Fibroblast of skin of back (primary cell): ENCODE measurements around the gene DHX8.
"Not testable (repeated sequence)": the region's sequence is repeated elsewhere in the genome, so short reads cannot be mapped to it uniquely, and the experiment has no call there.

ENCODE experiments used
- DNase-seq: peaks from one replicate; pipeline ENCODE4 v3.0.0-alpha.2; 2013

The DHX8 gene

DNA sequence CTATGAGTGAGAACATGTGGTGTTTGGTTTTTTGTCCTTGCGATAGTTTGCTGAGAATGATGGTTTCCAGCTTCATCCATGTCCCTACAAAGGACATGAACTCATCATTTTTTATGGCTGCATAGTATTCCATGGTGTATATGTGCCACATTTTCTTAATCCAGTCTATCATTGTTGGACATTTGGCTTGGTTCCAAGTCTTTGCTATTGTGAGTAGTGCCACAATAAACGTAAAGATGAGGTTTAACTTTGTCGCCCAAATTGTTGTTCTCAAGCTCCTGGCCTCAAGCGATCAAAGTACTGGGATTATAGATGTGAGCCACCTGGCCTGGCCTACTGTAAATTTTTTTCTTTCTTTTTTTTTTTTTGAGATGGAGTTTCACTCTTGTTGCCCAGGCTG, 21.2 kb upstream of the DHX8 start:
- DNase-seq = not testable (repeated sequence)

- DNase-seq = no peak
Observed at GRCh38 chr17:43463241-43463640, 20.5 kb upstream of the DHX8 start.

DNA sequence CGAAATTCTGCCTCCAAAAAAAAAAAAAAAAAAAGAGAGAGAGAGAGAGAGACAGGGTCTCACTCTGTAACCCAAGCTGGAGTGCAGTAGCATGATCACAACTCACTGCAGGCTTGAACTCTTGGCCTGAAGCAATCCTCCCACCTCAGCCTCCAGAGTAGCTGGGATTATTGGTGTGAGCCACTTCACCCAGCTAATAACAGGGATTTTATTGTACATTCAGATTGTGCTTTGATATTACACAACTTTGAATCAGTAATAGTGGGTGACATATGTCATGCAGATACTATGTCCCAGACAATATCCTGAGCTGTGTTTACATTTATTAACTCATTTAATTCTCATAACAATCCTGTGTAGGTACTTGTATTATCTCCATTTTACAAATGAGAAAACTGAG, 19.7 kb upstream of the DHX8 start:
- no peak for DNase-seq

DNA sequence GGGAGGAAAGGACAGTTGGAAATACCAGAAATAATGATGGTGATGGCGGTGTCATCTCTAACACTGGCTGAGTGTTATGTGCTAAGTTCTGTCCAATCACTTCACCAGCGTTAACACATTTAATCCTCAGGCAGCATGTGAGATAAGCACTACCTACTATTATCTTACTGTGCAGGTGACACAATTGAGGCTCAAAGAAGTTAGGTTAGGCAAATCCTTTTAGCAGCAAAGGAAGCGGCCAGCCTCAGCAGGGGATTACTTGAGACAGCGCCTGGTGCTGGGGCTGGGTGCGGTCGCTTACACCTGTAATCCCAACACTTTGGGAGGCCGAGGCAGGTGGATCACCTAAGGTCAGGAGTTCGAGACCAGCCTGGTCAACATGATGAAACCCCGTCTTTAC, 18.7 kb upstream of the DHX8 start:
- DNase-seq = no peak

- DNase-seq = peak; percentile 89
Observed at GRCh38 chr17:43467981-43468581, 15.7 kb upstream of the DHX8 start.

DNA sequence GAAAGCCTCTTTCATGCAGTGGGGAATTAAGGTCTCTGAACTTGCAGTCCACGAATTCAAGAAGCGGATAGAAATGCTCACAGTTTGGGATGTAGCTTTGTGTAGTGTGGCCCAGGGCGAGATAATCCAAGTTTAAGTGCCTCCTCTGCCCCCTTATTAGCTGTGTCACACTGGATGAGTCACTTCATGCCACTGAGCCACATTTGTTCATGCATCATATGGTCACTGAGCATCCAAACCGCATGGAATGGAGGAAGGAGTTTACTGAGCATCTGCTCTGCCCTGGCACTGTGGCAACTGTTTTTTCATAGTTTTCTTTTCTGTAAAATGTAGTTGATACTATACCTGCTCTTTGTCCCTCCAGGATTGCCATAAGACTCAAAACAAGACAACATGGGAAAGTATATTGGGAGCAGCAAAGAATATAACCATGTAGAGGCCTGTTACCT, 15.1 kb upstream of the DHX8 start:
- DNase-seq = peak; percentile 91

DNA sequence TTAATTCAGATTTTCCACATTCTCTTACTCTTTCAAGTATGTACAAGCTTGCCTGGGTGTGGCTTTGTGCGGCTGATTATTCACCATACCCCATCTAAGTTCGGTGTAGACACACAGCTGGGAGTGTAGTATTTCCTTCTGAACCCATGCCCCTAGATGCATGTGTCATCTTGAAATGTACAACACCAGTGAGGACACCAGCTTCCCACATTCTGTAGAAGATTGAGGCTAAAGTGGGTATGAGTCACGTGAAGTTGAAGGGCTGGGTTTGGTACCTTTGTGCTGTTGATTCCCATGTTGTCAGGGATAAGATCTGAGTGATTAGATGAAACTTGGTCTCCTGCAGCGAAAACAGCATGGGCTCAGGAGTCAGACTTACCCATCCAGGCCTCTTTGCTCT, 14.6 kb upstream of the DHX8 start:
- DNase-seq = peak; percentile 90

GRCh38 chr17:43471585-43472160, 12.1 kb upstream of the DHX8 start:
- DNase-seq = peak; percentile 23

- no peak for DNase-seq
Observed at GRCh38 chr17:43475494-43476089, 8.2 kb upstream of the DHX8 start.

DNA sequence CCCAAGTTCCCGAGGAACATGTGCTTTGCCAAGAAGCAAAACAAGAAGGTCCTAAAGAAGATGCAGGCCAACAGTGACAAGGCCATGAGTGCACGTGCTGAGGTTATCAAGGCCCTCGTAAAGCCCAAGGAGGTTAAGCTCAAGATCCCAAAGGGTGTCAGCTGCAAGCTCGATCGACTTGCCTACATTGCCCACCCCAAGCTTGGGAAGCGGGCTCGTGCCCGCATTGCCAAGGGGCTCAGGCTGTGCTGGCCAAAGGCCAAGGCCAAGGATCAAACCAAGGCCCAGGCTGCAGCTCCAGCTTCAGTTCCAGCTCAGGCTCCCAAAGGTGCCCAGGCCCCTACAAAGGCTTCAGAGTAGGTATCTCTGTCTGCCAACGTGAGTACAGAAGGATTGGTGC, 7.5 kb upstream of the DHX8 start:
- DNase-seq = not testable (repeated sequence)

DNA sequence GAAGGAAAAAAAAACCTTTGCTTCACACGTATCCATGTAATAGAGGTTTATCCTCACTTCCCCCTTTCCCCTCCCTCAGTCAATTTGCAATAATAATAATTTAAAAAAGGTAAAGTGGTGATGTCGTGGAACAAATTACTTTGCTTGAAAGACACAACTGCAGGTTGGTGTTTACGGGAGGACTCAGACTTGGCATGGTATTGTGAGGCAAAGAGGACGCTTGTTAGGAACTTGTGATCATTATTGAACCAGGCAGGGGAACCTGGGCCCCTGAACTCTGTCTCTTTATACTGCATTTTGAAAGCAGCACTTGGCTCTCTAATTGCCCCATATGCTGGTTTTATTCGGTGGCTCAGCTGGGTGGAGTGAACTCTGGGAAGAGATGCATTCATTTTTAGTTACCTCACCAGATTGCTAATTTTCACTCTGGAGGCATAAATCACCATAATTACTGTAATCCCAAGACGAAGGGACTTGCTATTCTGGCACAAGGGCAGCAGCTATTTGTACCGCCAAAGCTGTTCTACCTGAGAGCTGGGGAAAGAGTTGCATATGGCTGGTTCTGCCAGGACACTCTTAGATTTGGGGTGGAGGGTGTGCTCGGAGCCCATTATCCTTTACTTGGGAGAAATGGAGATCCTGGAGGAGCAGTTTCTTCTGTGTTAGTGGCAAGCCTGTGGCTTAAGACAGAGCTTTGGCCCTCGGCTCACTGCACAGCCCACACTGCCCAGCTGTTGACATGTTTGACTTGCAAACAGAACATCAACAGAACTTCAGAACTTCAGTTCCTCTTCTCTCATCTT, 5.7 kb upstream of the DHX8 start:
- DNase-seq = no peak

DNA sequence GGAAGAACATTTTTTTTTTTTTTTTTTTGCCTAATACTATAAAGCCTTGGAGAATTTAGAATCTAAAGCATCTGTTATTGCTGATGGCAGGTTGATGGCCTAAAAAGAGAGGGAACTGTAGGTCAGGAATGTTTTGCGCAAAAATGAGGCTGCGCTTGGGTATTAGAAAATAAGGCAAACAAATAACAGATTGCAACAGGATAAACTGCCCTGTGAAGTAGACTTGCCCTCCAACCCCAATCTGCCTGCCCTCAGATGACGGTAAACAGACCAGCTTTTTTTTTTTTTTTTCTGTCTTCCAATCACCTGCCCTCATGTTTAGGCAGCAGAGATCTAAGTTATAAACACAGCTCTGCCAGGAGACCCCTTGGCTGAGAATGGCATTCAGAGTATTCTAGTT, 3.8 kb upstream of the DHX8 start:
- DNase-seq = no peak

GRCh38 chr17:43482103-43483012, 1.4 kb upstream of the DHX8 start:
- no peak for DNase-seq

GRCh38 chr17:43490621-43491020, 6.8 kb downstream of the DHX8 start:
- DNase-seq = no peak

DNA sequence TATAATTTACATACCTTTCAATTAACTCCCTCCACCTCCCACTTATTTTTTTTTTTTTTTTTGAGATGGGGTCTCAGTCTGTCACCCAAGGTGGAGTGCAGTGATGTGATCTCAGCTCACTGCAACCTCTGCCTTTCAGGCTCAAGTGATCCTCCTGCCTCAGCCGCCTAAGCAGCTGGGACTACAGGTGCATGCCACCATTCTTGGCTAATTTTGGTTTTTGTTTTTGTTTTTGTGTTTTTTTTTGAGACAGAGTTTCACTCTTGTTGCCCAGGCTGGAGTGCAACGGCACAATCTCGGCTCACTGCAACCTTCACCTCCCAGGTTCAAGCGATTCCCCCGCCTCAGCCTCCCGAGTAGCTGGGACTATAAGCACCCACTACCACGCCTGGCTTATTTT, 25.7 kb downstream of the DHX8 start:
- DNase-seq = not testable (repeated sequence)

DNA sequence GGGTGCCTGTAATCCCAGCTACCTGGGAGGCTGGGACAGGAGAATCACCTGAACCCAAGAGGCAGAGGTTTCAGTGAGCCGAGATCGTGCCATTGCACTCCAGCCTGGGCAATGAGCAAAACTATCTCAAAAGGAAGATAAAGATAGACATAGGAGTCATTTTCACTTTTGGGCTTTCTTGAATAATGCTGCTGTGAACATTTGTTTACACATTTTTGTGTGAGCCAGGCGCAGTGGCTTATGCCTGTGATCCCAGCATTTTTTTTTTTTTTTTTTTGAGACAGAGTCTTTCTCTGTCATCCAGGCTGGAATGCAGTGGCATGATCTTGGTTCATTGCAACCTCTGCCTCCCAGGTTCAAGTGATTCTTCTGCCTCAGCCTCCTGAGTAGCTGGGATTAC, 27.4 kb downstream of the DHX8 start:
- not testable (repeated sequence) for DNase-seq

DNA sequence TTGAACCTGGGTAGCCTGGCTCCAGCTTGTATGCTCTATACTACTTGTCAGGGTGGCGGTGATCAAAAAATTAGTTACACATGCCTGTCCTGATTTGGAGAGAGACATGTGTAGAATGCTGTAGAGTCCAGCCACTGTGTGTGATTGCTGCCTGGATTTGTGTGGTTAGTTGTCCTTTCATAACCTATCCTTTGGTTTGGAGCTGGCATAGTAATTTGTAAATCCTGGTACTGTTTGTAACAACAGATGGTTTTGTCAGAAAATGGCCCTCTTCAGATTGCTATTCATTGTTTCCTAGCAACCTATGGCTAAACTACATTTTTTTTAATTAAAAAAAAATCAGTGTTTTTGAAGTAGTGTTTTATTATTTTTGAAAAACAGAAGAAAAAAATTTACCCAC, 31.9 kb downstream of the DHX8 start:
- DNase-seq = no peak

GRCh38 chr17:43517161-43517560, 33.4 kb downstream of the DHX8 start:
- peak; percentile 27 for DNase-seq

DNA sequence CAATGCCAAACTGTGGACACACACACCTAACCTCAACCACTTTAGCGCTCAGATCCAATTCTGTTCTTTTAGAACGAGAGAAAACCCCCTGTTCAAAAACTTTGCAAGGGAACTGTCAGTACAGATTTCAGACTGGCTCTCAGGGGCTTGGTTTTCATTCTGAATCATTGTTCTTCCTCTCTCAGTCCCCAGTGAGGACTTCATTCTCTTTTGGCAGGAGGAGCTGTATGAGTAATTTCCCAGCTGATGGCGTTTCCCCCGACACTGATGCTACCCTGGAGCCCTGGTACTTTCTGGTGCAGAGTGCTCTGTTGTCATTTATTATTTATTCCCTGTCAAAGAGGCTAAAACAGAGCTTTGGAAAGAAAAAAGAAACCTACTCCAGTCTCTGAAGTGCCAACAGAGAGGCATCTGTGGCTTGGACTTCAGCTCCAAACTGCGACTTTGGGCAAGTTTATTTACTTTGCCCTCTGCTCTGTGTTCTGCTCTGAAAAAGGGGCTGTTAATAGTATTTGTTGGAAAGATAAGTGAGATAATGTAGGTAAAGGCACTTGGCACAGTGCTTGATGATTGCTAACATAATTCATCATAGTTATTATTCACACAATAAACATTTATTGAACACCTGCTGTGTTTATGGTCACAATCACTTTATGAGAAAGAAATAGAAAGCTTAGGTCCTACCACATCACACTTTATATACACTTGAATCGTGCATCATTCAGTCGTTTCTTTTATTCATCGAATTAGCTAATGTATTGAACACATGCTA, 34.0 kb downstream of the DHX8 start:
- peak; percentile 73 for DNase-seq

DNA sequence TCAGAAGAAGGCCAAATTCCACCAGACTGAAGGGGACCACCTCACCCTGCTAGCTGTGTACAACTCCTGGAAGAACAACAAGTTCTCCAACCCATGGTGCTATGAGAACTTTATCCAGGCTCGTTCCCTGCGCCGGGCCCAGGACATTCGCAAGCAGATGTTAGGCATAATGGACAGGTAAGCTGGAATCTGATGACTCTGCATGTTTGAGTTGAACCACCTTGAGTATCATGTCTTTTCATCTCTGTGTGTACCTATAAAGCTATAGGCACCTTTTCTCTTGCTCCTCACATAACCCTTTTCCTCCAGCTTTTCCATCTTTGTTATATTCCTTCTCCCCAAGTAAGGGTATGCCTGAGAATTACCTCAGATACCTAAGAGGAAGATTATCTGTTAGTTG, 37.6 kb downstream of the DHX8 start:
- no peak for DNase-seq

DNA sequence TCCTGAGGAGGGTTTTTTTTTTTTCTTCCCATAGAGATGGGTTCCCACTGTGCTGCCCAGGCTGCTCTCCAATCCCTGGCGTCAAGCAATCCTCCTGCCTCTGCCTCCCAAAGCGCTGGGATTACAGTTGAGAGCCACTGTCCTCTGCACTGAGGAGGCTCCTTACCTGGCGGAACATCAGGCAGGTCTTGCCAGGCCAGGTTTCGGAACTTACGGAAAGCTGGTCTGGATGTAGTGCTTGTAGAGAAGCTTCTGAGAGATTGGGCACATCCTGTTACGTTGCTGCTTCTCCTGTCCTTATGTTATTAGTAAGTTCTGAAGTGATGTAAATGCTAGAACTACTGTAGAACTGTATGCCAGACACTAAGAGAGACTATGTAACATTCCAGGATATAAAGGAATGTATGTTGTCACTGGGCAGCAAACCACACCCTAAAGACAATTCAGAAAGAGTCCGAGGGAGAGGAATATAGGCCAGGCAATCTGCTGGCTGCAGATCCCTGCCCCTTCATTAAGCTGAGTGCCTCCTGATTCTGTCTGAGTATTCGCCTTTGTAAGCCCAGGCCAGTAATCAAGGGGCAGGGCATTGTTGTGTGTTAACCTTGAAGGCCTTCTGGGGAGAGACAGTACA, 41.3 kb downstream of the DHX8 start:
- peak; percentile 84 for DNase-seq
